Colon (tissue), 2 donors: ENCODE measurements around the gene PHACTR2.

ENCODE experiments used
- FAIRE-seq: peaks from 2 replicates; lab custom pipeline; 2012; peaks lifted over from hg19 to GRCh38; lab: Jason Lieb, UNC
- donor health status: control.
- donor health status: control.

Gene PHACTR2

GRCh38 chr6:143675382-143675900 is 2.3 kb upstream of the PHACTR2 start:
- no peak for FAIRE-seq

- no peak for FAIRE-seq
These were observed 1.8 kb upstream of the PHACTR2 start for GRCh38 chr6:143675946-143676345.

GRCh38 chr6:143676437-143677045 is 1.2 kb upstream of the PHACTR2 start:
- FAIRE-seq: no peak

- FAIRE-seq: no peak
These were observed 231 bp upstream of the PHACTR2 start for GRCh38 chr6:143677577-143677890.

- no peak for FAIRE-seq
These were observed 1.3 kb downstream of the PHACTR2 start for GRCh38 chr6:143679041-143679440.

GRCh38 chr6:143680141-143680540 is 2.4 kb downstream of the PHACTR2 start:
- no peak for FAIRE-seq

GRCh38 chr6:143682805-143683204 is 5.0 kb downstream of the PHACTR2 start:
- no peak for FAIRE-seq

- no peak for FAIRE-seq
These were observed 6.7 kb downstream of the PHACTR2 start for GRCh38 chr6:143684486-143684885.

GRCh38 chr6:143685653-143686052 is 7.9 kb downstream of the PHACTR2 start:
- no peak for FAIRE-seq

GRCh38 chr6:143687591-143687990 is 9.8 kb downstream of the PHACTR2 start:
- no peak for FAIRE-seq

- FAIRE-seq: no peak
These were observed 10.9 kb downstream of the PHACTR2 start for GRCh38 chr6:143688681-143689080.

- no peak for FAIRE-seq
These were observed 12.1 kb downstream of the PHACTR2 start for GRCh38 chr6:143689852-143690251.

- FAIRE-seq: no peak
These were observed 13.4 kb downstream of the PHACTR2 start for GRCh38 chr6:143691155-143691554.

- FAIRE-seq: no peak
These were observed 14.3 kb downstream of the PHACTR2 start for GRCh38 chr6:143691900-143692636.

- FAIRE-seq: no peak
These were observed 14.9 kb downstream of the PHACTR2 start for GRCh38 chr6:143692696-143693095.

GRCh38 chr6:143694013-143694412 is 16.2 kb downstream of the PHACTR2 start:
- no peak for FAIRE-seq

GRCh38 chr6:143694560-143694959 is 16.8 kb downstream of the PHACTR2 start:
- no peak for FAIRE-seq

- no peak for FAIRE-seq
These were observed 17.6 kb downstream of the PHACTR2 start for GRCh38 chr6:143695130-143695968.

- FAIRE-seq: no peak
These were observed 18.4 kb downstream of the PHACTR2 start for GRCh38 chr6:143695969-143696663.

- no peak for FAIRE-seq
These were observed 18.9 kb downstream of the PHACTR2 start for GRCh38 chr6:143696664-143697000.

GRCh38 chr6:143697076-143697800 is 19.5 kb downstream of the PHACTR2 start:
- FAIRE-seq: no peak

GRCh38 chr6:143698329-143698728 is 20.6 kb downstream of the PHACTR2 start:
- no peak for FAIRE-seq
